ENCODE data around the gene EFNB2.

DNA sequence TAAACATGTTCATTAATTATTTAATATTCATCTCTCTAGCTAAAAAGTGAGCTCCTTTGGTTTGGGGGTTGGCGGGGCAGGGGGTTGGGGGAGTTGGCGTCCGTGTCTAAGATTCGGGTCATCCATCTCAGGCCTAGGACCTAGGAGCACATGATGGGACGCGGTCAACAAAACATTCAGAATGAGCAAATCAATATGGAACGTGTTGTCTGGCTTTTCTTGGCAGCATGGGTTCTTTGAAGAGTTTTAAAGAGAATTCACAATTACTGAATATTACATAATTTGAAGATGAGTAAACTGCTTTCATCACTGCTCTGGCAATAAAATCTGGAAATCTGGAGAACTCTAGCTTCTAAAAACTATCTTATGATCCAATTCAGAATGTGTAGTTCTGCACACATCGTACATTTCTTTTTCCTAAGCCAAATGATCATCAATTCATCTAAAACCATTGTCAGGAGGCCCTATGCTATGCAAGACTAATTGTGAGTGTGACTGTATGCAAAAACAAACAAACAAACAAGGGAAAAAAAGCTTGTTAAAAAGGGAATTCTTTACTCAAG lies 37.9 kb upstream of the EFNB2 start:
- TF ChIP-seq, protein P1, sequence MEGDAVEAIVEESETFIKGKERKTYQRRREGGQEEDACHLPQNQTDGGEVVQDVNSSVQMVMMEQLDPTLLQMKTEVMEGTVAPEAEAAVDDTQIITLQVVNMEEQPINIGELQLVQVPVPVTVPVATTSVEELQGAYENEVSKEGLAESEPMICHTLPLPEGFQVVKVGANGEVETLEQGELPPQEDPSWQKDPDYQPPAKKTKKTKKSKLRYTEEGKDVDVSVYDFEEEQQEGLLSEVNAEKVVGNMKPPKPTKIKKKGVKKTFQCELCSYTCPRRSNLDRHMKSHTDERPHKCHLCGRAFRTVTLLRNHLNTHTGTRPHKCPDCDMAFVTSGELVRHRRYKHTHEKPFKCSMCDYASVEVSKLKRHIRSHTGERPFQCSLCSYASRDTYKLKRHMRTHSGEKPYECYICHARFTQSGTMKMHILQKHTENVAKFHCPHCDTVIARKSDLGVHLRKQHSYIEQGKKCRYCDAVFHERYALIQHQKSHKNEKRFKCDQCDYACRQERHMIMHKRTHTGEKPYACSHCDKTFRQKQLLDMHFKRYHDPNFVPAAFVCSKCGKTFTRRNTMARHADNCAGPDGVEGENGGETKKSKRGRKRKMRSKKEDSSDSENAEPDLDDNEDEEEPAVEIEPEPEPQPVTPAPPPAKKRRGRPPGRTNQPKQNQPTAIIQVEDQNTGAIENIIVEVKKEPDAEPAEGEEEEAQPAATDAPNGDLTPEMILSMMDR (CRISPR knock-in tag; IDR thresholded peaks at IDR 0.05), result no peak
- no peak for TF ChIP-seq CREB1 (IDR thresholded peaks at IDR 0.05)
- TF ChIP-seq CREB1 (CRISPR knock-in tag; IDR thresholded peaks at IDR 0.05), result no peak
- TF ChIP-seq RELA (CRISPR knock-in tag; IDR thresholded peaks at IDR 0.05), result no peak
- TF ChIP-seq ATF5 (CRISPR knock-in tag; IDR thresholded peaks at IDR 0.05; ENCODE audit: low read depth), result no peak
- no peak for TF ChIP-seq CBX2 (IDR thresholded peaks at IDR 0.05; ENCODE audit: low read depth, low read length)
- TF ChIP-seq CBX2 (CRISPR knock-in tag; IDR thresholded peaks at IDR 0.05; ENCODE audit: low read depth), result no peak
- no peak for TF ChIP-seq ZZZ3 (CRISPR knock-in tag; IDR thresholded peaks at IDR 0.05; ENCODE audit: borderline replicate concordance)
- TF ChIP-seq CCAR2 (optimal IDR thresholded peaks at IDR 0.05; ENCODE audit: low read depth, low read length), result no peak
- TF ChIP-seq, protein P2, sequence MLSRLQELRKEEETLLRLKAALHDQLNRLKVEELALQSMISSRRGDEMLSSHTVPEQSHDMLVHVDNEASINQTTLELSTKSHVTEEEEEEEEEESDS (CRISPR knock-in tag; IDR thresholded peaks at IDR 0.05; ENCODE audit: borderline replicate concordance), result no peak
- TF ChIP-seq RAD21 (CRISPR knock-in tag; IDR thresholded peaks at IDR 0.05), result no peak
- TF ChIP-seq MYNN (CRISPR knock-in tag; IDR thresholded peaks at IDR 0.05; ENCODE audit: low read depth), result no peak
- no peak for TF ChIP-seq ZHX2 (IDR thresholded peaks at IDR 0.05; ENCODE audit: low read depth)
- TF ChIP-seq ZHX2 (CRISPR knock-in tag; IDR thresholded peaks at IDR 0.05; ENCODE audit: borderline replicate concordance), result no peak
- no peak for TF ChIP-seq ZNF709 (CRISPR knock-in tag; IDR thresholded peaks at IDR 0.05)
- TF ChIP-seq KLF16 (CRISPR knock-in tag; IDR thresholded peaks at IDR 0.05), result no peak
- no peak for TF ChIP-seq ZNF737 (CRISPR knock-in tag; IDR thresholded peaks at IDR 0.05; ENCODE audit: borderline replicate concordance)
